Activated gamma-delta T cell (primary cell): ENCODE data around the gene KIF12.

Experiments
- DNase-seq: peaks from one replicate; lab custom pipeline; 2025; lab: John Stamatoyannopoulos, UW

KIF12 gene

DNA sequence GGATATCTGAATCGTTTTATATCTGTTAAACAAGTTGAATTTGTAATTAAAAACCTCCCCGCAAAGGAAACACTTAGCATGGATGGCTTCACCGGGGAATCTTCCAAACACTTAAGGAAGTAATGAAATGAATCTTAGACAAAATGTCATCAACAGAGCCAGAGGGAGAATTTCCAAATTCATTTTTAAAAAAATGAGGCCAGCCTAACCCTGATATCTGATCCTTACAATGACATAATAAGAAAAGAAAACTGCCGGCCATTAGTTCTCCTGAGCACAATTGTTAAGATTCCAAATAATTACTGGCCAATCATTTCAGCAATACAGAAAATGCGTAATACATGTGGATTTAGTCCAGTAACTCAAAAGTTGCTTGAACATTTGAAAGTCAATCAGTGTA is 6.1 kb upstream of the KIF12 start:
- no peak for DNase-seq

- no peak for DNase-seq
These were observed 3.4 kb upstream of the KIF12 start for GRCh38 chr9:114102484-114102883.

DNA sequence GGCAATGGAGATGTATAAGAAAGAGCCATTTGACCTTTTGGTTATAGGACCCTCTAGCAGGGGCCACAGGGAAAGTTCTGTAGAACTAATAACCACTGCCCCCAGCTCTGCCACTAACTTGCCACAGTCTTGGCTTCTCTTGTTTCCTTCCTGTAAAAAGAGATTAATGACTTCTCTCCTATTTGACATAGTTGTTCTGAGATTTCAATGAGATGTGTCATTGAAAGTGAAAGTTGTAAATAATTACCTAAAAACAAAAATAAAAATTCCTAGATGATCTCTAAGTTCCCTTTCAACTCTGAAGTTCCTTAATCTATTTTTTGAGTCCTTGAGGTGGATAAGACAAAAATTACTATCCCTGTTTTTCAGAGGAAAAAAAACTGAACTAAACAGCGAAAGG is 1.4 kb upstream of the KIF12 start:
- DNase-seq = no peak

DNA sequence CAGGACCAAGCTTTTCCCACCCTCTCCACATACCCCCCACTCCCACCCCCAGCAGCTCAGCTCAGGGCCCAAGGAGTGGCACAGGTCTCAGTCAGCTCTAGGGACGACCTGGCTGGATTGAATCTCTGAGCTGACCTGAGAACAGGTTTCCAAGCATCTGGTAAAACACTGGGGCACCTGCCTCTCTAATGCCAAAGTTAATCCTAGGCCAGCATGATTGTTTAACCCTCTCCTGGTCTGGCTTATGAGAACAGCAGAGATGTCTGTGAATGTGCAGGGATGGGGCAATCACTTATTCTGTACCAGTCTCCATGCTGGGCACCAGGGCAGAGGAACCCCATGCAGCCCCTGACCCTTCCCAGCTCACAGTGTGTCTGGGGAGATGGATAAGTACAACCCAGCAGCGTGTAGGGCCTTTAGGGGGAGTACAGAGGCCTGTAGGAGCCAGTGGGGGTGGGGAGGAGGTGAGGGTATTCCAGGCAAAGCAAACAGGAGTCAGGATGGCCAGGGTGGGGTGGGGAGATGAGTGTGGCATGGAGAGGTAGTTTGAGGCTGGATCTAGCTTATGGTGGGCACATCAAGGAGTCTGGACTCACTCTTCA is 678 bp upstream of the KIF12 start:
- DNase-seq = no peak

GRCh38 chr9:114098021-114098935 is 814 bp downstream of the KIF12 start:
- DNase-seq = no peak

DNA sequence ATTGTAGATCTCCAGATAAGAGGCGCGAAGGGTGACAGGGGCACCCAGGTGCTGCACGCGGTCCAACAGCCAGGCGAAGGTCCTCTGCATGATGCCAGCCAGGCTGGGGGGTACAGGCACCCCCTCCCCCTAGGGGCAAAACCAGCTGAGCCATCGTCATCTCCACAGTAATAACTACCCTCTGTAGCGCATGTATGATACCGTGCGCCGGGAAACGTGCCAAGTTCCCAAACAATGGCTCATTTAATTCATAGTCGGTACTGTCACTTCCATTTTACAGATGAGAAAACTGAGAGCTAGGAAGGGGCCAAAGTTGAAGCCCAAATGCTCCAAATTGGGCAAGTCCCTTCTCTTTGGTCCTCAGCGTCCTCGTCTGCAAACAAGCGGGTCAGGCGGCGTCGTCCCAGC is 1.5 kb downstream of the KIF12 start:
- no peak for DNase-seq

DNA sequence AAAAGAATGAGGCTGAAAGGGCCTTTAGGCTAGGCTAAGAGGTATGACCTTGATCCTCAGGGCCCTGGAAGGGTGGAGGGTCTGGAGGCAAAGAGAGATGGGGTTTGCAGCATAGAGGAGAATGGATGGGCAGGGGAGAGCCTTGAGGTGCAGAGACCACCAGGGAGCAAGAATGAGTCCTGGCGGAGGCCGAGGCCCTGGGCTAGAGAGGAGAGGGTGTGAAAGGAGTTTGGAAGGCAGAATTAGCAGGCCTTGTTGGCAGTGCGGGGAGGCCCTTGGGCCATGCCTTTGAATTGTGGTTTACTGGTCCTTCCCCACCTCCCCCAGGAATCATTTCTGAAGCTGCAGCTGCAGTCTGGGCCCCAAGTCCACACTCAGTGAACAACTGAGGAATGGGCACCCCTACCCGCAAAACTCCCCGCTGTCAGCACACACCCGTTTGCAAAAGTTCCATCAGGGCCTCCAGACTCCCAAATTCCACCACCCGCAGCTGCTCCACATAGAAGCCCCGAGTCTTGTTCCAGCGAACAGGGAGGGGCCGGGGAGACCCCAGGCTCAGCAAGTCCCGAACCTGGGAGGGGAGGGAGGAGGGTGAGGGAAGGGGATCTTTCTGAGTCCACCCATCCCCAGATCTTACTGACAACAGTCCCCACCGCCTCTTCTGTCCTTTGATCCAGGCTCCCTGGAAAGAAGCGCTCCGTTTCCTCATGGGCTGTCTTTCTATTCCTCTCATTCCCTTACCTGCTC is 2.1 kb downstream of the KIF12 start:
- no peak for DNase-seq

GRCh38 chr9:114096041-114096511 is 3.0 kb downstream of the KIF12 start:
- DNase-seq = no peak

GRCh38 chr9:114094971-114095370 is 4.1 kb downstream of the KIF12 start:
- DNase-seq = no peak

GRCh38 chr9:114093761-114094505 is 5.2 kb downstream of the KIF12 start:
- no peak for DNase-seq

- no peak for DNase-seq
These were observed 6.0 kb downstream of the KIF12 start for GRCh38 chr9:114093031-114093471.

- DNase-seq = no peak
These were observed 6.8 kb downstream of the KIF12 start for GRCh38 chr9:114092336-114092735.

GRCh38 chr9:114091711-114092110 is 7.4 kb downstream of the KIF12 start:
- DNase-seq = no peak

- DNase-seq = no peak
These were observed 8.3 kb downstream of the KIF12 start for GRCh38 chr9:114090798-114091197.

GRCh38 chr9:114089206-114089840 is 9.8 kb downstream of the KIF12 start:
- DNase-seq = no peak

DNA sequence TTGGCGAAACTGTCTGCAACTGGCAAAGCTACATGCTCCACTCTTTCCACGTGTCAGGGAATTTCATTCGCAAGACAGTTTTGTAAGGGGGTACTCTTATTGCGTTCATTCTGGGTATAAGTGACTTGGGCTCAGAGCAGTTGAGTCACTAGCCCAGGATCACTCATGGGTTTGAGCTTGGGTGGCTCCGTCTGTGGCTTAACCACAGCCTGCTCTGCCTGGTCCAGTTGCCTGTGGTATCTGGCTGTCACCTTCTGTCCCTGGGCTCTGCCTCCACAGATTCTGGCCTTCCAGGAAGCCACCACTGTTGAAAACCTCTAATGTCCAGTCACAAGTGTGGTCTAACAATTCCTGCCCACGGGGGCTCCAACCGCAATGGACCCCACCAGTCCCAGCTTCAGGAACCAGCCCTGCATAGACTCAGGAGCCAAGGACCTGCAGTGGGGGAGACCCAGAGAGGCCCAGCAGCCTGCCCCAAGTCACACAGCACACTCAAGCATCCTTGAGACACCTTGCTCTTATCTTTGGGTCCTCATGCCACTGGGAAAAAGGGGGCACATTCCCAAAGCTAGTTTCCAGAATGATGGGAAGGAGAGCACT is 10.4 kb downstream of the KIF12 start:
- no peak for DNase-seq

GRCh38 chr9:114087721-114088120 is 11.4 kb downstream of the KIF12 start:
- no peak for DNase-seq

DNA sequence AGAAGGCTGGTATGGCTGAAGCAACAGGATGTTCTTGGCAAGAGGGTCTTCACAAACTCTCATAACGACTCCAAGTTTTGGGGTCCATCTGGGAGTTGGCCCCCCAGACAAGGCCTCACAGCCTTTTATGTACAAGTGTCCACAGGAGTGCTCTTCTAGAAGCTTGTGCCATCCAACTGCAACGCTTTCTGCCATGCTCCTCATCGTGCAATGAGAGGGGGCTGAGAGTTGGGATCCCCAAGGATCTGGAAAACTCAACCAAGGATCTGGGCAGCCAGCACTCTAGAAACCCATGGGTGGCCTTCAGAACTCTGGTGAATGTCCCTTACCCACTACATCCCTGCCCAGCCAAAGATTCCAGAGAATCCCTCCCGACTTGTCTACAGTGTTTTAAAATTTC is 12.5 kb downstream of the KIF12 start:
- DNase-seq = no peak

GRCh38 chr9:114086009-114086408 is 13.1 kb downstream of the KIF12 start:
- DNase-seq = no peak

GRCh38 chr9:114085387-114085789 is 13.7 kb downstream of the KIF12 start:
- no peak for DNase-seq
